ENCODE results near the gene ABCA2. TPM values are rescaled to one million over a fixed set of nuclear protein-coding genes. Genes with fewer than 3 reads are reported as not detected.

ABCA2 gene
- total and polyA plus RNA-seq, 2 experiments from 2014 or later, result 7.0 to 16.0 TPM

DNA sequence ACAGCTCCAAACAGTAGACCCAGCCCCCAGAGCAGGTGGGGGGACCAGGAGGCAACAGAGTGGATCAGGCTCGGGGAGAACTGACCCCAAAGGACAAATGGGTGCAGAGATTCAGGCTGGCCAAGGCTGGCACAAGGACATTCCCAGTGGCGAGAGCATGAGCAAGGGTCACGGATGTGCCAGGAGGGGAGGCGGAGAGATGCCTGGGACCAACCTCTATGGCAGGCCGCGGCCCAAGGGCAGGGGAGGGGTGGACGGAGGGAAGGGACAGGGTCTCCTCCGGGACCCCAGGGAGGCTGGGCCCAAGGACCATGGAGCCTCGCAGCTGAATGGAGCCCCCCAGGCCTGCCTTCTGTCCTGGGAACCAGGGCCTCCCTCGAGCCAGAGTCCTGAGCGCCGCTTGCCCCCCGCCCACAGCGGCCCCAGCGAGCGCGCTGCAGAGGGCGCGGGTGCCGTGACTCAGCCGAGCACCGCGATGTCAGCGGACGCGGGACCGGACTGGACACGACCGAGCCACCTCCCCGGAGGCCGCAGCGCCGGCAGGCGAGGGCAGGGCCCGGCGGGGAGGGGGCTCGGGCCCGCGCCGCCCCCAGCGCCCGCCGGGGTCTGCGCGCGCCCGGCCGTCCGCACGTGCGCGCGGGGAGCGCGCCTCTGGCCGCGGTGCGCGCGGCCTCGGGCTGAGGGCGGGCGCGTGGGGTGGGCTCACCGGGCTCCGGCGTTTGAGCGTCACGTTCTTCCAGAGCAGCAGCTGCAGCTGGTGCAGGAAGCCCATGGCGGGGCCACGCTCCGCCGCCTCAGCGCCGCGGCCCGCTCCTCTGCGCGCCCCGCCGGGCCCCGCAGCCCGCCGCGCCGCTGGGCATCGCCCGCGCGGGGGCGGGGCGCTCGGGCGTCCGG, at the start of gene ABCA2 (continued):
- TF ChIP-seq, protein P1, sequence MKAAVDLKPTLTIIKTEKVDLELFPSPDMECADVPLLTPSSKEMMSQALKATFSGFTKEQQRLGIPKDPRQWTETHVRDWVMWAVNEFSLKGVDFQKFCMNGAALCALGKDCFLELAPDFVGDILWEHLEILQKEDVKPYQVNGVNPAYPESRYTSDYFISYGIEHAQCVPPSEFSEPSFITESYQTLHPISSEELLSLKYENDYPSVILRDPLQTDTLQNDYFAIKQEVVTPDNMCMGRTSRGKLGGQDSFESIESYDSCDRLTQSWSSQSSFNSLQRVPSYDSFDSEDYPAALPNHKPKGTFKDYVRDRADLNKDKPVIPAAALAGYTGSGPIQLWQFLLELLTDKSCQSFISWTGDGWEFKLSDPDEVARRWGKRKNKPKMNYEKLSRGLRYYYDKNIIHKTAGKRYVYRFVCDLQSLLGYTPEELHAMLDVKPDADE (IDR thresholded peaks at IDR 0.05), result no peak
- TF ChIP-seq ZNF114 (CRISPR knock-in tag; IDR thresholded peaks at IDR 0.05), result no peak
- no peak for TF ChIP-seq JUNB (IDR thresholded peaks at IDR 0.05; ENCODE audit: unreplicated experiment)
- no peak for TF ChIP-seq STAT1 (IDR thresholded peaks at IDR 0.05; ENCODE audit: unreplicated experiment)
- no peak for TF ChIP-seq CREB1 (CRISPR knock-in tag; IDR thresholded peaks at IDR 0.05; ENCODE audit: low read depth)
- TF ChIP-seq ZNF331 (CRISPR knock-in tag; IDR thresholded peaks at IDR 0.05; ENCODE audit: low read depth), result no peak

DNA sequence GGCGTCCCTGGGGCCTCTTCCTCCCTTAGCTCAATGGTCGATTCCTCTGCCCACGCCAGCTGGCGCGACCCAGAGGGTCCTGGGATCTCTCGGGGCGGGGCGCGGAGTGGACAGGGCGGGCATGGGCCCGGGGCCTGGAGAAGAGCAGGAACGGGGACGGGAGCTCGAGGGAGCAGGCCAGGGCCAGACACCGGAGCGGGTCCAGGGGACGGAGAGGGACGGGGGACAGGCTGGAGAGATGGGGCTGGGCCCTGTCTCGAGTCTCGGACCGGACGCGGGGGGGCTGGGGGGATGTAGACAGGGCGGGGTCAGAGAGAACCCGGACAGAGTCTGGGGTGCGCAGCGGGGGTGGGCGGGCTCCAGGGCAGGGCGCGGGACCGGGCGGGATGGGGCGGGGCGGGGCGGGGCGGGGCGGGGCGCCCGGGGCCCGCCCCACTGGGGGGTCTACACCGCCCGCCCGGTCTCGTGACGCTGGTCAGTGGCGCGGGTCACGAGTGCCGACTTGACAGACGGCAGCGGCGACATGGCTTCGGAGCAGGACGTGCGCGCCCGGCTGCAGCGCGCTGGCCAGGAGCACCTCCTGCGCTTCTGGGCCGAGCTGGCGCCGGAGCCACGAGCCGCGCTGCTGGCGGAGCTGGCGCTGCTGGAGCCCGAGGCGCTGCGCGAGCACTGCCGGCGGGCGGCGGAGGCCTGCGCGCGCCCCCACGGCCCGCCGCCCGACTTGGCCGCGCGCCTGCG, 49.1 kb upstream of the ABCA2 start, which contains the start of gene UAP1L1:
TSS of gene UAP1L1 (plus strand) at position 508 of the 738 bp plus-strand sequence. CDS start at position 524, 16 bp downstream.
- TF ChIP-seq POLR2AphosphoS5 (IDR thresholded peaks at IDR 0.05; ENCODE audit: low read depth), result peak; percentile 50; the same call in 1 of the 2 replicates
- TF ChIP-seq STAT1 (IDR thresholded peaks at IDR 0.05; ENCODE audit: unreplicated experiment), result no peak
- peak; percentile 32 for TF ChIP-seq EZH2 (IDR thresholded peaks at IDR 0.05; ENCODE audit: low read depth, unreplicated experiment)
- H3K27me3 ChIP-seq (ENCODE audit: insufficient read depth), result peaks cover 40% of the 10 kb centered on the region
- 0 out of 2 replicates have a peak, but pooled peaks cover 6% of the 10 kb centered on the region for H4K20me1 ChIP-seq (replicated peaks; ENCODE audit: insufficient read depth)
- ATAC-seq (peak; percentile 10), DNase-seq (ENCODE audit: low spot score) (peak; percentile 74)
- H3K36me3 Mint-ChIP-seq (ENCODE audit: low read depth), result no peaks in the 10 kb centered on the region
- no peaks in the 10 kb centered on the region for H3K9me3 Mint-ChIP-seq
- no peak within 1 kb of the TSS for H3K27ac Mint-ChIP-seq
- no peaks in the 10 kb centered on the region for H3K36me3 ChIP-seq (ENCODE audit: insufficient read depth)
- H3F3A ChIP-seq (replicated peaks; ENCODE audit: low read depth), result peaks cover 27% of the 10 kb centered on the region
- H2AFZ ChIP-seq, result peak within 1 kb of the TSS; percentile 76; the same call in 1 of the 2 replicates
- peaks cover 24% of the 10 kb centered on the region for H3K4me1 ChIP-seq (ENCODE audit: insufficient read depth)
- peaks cover 46% of the 10 kb centered on the region for H3K27me3 Mint-ChIP-seq (ENCODE audit: insufficient read depth, low read depth, poor library complexity)
- H3K4me1 Mint-ChIP-seq, result peaks cover 13% of the 10 kb centered on the region
- peak within 1 kb of the TSS; percentile 70 for H3K4me3 Mint-ChIP-seq
- H3K27ac ChIP-seq (ENCODE audit: low read depth), result no peak within 1 kb of the TSS
- H3K79me2 ChIP-seq (replicated peaks; ENCODE audit: insufficient read depth), result no peaks in the 10 kb centered on the region
- peak within 1 kb of the TSS; percentile 64 for H3K4me3 ChIP-seq
- no peaks in the 10 kb centered on the region for H3K9me2 ChIP-seq (ENCODE audit: insufficient read depth)
- H3K4me2 ChIP-seq, result peak within 1 kb of the TSS; percentile 88

DNA sequence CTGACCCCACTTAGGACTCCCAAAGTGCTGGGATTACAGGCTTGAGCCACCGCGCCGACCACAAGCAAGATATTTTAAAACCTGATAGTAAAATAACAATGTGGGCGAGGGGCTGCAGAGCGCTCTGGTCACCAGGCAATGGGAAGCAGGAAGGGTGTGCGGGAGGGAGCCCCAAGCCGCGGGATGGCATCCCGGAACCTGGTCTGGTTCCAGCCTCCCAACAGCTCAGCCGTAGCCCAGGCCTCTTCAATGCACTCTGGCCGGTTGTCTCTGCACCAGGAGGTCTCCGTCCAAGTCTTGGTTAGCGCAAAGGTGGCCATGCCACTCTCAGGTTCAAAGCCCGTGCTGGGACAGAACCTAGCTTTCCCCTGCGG, 48.6 kb upstream of the ABCA2 start:
- Histone ChIP-seq H4K20me1 (replicated peaks; ENCODE audit: insufficient read depth) (0 out of 2 replicates have a peak, but pooled peaks cover 6% of the 10 kb centered on the region), H3K4me2 (peak overlapping the region; percentile 88), H3K4me1 (ENCODE audit: insufficient read depth) (peaks cover 24% of the 10 kb centered on the region), H2AFZ (peak overlapping the region; percentile 76; the same call in 1 of the 2 replicates), H3F3A (replicated peaks; ENCODE audit: low read depth) (peaks cover 27% of the 10 kb centered on the region), H3K79me2 (replicated peaks; ENCODE audit: insufficient read depth) (no peaks in the 10 kb centered on the region), H3K9me2 (ENCODE audit: insufficient read depth) (no peaks in the 10 kb centered on the region), H3K27ac (ENCODE audit: low read depth) (no peak overlapping the region), H3K36me3 (ENCODE audit: insufficient read depth) (no peaks in the 10 kb centered on the region), H3K4me3 (peak overlapping the region; percentile 64), H3K27me3 (ENCODE audit: insufficient read depth) (peaks cover 40% of the 10 kb centered on the region)
- peak overlapping the region; percentile 57 for H3K4me3 Mint-ChIP-seq
- H3K27me3 Mint-ChIP-seq (ENCODE audit: insufficient read depth, low read depth, poor library complexity), result peaks cover 46% of the 10 kb centered on the region
- peaks cover 13% of the 10 kb centered on the region for H3K4me1 Mint-ChIP-seq
- H3K36me3 Mint-ChIP-seq (ENCODE audit: low read depth), result no peaks in the 10 kb centered on the region
- no peak overlapping the region for H3K27ac Mint-ChIP-seq
- H3K9me3 Mint-ChIP-seq, result no peaks in the 10 kb centered on the region
- ATAC-seq (peak; percentile 9), DNase-seq (ENCODE audit: low spot score) (peak; percentile 53)
- TF ChIP-seq EZH2phosphoT487 (IDR thresholded peaks at IDR 0.05; ENCODE audit: unreplicated experiment) (no peak), STAT1 (IDR thresholded peaks at IDR 0.05; ENCODE audit: unreplicated experiment) (no peak), POLR2AphosphoS5 (IDR thresholded peaks at IDR 0.05; ENCODE audit: low read depth) (no peak), JUNB (IDR thresholded peaks at IDR 0.05; ENCODE audit: unreplicated experiment) (no peak), ZNF331 (CRISPR knock-in tag; IDR thresholded peaks at IDR 0.05; ENCODE audit: low read depth) (no peak), ZNF114 (CRISPR knock-in tag; IDR thresholded peaks at IDR 0.05) (no peak), CREB1 (CRISPR knock-in tag; IDR thresholded peaks at IDR 0.05; ENCODE audit: low read depth) (no peak)
- TF ChIP-seq, protein P2, sequence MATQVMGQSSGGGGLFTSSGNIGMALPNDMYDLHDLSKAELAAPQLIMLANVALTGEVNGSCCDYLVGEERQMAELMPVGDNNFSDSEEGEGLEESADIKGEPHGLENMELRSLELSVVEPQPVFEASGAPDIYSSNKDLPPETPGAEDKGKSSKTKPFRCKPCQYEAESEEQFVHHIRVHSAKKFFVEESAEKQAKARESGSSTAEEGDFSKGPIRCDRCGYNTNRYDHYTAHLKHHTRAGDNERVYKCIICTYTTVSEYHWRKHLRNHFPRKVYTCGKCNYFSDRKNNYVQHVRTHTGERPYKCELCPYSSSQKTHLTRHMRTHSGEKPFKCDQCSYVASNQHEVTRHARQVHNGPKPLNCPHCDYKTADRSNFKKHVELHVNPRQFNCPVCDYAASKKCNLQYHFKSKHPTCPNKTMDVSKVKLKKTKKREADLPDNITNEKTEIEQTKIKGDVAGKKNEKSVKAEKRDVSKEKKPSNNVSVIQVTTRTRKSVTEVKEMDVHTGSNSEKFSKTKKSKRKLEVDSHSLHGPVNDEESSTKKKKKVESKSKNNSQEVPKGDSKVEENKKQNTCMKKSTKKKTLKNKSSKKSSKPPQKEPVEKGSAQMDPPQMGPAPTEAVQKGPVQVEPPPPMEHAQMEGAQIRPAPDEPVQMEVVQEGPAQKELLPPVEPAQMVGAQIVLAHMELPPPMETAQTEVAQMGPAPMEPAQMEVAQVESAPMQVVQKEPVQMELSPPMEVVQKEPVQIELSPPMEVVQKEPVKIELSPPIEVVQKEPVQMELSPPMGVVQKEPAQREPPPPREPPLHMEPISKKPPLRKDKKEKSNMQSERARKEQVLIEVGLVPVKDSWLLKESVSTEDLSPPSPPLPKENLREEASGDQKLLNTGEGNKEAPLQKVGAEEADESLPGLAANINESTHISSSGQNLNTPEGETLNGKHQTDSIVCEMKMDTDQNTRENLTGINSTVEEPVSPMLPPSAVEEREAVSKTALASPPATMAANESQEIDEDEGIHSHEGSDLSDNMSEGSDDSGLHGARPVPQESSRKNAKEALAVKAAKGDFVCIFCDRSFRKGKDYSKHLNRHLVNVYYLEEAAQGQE (IDR thresholded peaks at IDR 0.05; ENCODE audit: unreplicated experiment), result no peak
- TF ChIP-seq, protein P3, sequence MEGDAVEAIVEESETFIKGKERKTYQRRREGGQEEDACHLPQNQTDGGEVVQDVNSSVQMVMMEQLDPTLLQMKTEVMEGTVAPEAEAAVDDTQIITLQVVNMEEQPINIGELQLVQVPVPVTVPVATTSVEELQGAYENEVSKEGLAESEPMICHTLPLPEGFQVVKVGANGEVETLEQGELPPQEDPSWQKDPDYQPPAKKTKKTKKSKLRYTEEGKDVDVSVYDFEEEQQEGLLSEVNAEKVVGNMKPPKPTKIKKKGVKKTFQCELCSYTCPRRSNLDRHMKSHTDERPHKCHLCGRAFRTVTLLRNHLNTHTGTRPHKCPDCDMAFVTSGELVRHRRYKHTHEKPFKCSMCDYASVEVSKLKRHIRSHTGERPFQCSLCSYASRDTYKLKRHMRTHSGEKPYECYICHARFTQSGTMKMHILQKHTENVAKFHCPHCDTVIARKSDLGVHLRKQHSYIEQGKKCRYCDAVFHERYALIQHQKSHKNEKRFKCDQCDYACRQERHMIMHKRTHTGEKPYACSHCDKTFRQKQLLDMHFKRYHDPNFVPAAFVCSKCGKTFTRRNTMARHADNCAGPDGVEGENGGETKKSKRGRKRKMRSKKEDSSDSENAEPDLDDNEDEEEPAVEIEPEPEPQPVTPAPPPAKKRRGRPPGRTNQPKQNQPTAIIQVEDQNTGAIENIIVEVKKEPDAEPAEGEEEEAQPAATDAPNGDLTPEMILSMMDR (conservative IDR thresholded peaks at IDR 0.05; ENCODE audit: low read depth in 2 of 2), result no peak
- TF ChIP-seq, protein P1 (IDR thresholded peaks at IDR 0.05), result no peak
